Uterus (tissue), 2 donors: ENCODE data around the gene TTLL13.

ENCODE experiments used
- POLR2A ChIP-seq, 2 donors: fragments of 450-650 bp; IDR thresholded peaks; one replicate each; pipeline ENCODE4 v1.6.1; 2016; ENCODE audit warnings: antibody characterized with exemption in 2 of 2, mild to moderate bottlenecking in 1 of 2, moderate library complexity in 1 of 2
- TF ChIP-seq, protein P1 (sequence below), 4 experiments: fragments of 200-600 bp in 2 of 4; fragments of 450-650 bp in 2 of 4; sonication (generic) in 2 of 4; IDR thresholded peaks; one replicate each; pipeline ENCODE4 v1.5.1; 2016 to 2019; ENCODE audit warnings: antibody characterized with exemption in 4 of 4, mild to moderate bottlenecking in 2 of 4, moderate library complexity in 1 of 4

DNA sequence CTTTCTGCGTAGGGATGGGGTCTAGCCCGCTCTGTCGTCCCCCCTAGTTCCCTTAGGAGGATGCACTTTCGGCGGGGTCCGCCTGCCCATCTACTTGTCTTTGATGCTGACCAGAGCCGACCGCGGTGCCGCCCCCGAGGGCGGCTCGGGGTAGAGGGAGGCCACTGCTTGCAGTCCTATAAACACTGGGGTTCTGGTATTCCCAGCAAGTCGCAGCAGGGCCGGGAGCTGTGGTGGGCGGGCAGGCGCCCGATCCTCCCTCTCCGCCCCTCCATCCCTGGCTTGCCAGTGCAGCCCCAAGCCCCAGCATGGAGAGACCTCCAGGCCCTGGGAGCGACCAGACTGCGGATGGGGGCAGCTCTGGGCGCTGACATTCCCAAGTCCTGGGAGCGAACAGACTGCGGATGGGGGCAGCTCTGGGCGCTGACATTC lies 47.4 kb upstream of the TTLL13 start:
- TF ChIP-seq, protein P1, sequence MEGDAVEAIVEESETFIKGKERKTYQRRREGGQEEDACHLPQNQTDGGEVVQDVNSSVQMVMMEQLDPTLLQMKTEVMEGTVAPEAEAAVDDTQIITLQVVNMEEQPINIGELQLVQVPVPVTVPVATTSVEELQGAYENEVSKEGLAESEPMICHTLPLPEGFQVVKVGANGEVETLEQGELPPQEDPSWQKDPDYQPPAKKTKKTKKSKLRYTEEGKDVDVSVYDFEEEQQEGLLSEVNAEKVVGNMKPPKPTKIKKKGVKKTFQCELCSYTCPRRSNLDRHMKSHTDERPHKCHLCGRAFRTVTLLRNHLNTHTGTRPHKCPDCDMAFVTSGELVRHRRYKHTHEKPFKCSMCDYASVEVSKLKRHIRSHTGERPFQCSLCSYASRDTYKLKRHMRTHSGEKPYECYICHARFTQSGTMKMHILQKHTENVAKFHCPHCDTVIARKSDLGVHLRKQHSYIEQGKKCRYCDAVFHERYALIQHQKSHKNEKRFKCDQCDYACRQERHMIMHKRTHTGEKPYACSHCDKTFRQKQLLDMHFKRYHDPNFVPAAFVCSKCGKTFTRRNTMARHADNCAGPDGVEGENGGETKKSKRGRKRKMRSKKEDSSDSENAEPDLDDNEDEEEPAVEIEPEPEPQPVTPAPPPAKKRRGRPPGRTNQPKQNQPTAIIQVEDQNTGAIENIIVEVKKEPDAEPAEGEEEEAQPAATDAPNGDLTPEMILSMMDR (IDR thresholded peaks at IDR 0.05) = no peak
- TF ChIP-seq POLR2A (IDR thresholded peaks at IDR 0.05) = no peak
